ENCODE data around the gene UBE2J2. TPM values are rescaled to one million over a fixed set of nuclear protein-coding genes. Genes with fewer than 3 reads are reported as not detected.

UBE2J2 gene
- total and polyA plus RNA-seq, 4 donors = 21.0 to 30.4 (median 25.8) TPM

- no peaks in the 10 kb centered on the region for H3K9me3 ChIP-seq (ENCODE audit: control insufficient read depth in 4 of 4, low read length in 3 of 4)
- no peaks in the 10 kb centered on the region for H3K36me3 ChIP-seq (ENCODE audit: control insufficient read depth in 4 of 4, insufficient read depth in 3 of 4, low read depth in 1 of 4, low read length in 3 of 4)
- H3K4me1 ChIP-seq (ENCODE audit: control insufficient read depth in 4 of 4, insufficient read depth in 4 of 4, low read length in 3 of 4) = peaks cover 18 to 44% (median 34%) of the 10 kb centered on the region in 4 donors
- DNase-seq (ENCODE audit: low spot score) = peak; percentile 74
- WGBS = 51% methylated on average over 25 of the region's 25 CpGs
- H3K27ac ChIP-seq (ENCODE audit: low read depth in 1 of 2, low read length in 2 of 2) = peak overlapping the region; percentile 37 to 40
- H3K9ac ChIP-seq (ENCODE audit: low read depth in 1 of 2, low read length in 2 of 2) = peak overlapping the region in 1 of 2 donors; percentile 25
- TF ChIP-seq NR2F2 (IDR thresholded peaks at IDR 0.05) = no peak
- no peak overlapping the region for H3K4me3 ChIP-seq (ENCODE audit: low read depth in 1 of 3, low read length in 3 of 3)
- no peaks in the 10 kb centered on the region for H3K27me3 ChIP-seq (ENCODE audit: control insufficient read depth in 4 of 4, insufficient read depth in 4 of 4, low read length in 3 of 4)
Observed at GRCh38 chr1:1305300-1306069, 31.8 kb upstream of the UBE2J2 start.

GRCh38 chr1:1304331-1305299 lies 31.0 kb upstream of the UBE2J2 start:
- Histone ChIP-seq H3K9ac (ENCODE audit: low read depth in 1 of 2, low read length in 2 of 2) (peak overlapping the region in 1 of 2 donors; percentile 25), H3K27me3 (ENCODE audit: control insufficient read depth in 4 of 4, insufficient read depth in 4 of 4, low read length in 3 of 4) (no peaks in the 10 kb centered on the region), H3K4me3 (ENCODE audit: low read depth in 1 of 3, low read length in 3 of 3) (no peak overlapping the region), H3K27ac (ENCODE audit: low read depth in 1 of 2, low read length in 2 of 2) (peak overlapping the region; percentile 37 to 40), H3K9me3 (ENCODE audit: control insufficient read depth in 4 of 4, low read length in 3 of 4) (no peaks in the 10 kb centered on the region), H3K4me1 (ENCODE audit: control insufficient read depth in 4 of 4, insufficient read depth in 4 of 4, low read length in 3 of 4) (peaks cover 16 to 39% (median 33%) of the 10 kb centered on the region in 4 donors), H3K36me3 (ENCODE audit: control insufficient read depth in 4 of 4, insufficient read depth in 3 of 4, low read depth in 1 of 4, low read length in 3 of 4) (no peaks in the 10 kb centered on the region)
- TF ChIP-seq GABPA (IDR thresholded peaks at IDR 0.05 in 1 of 2, conservative IDR thresholded peaks at IDR 0.05 in 1 of 2) (peak in 1 of 2 donors; percentile 18), TAF1 (conservative IDR thresholded peaks at IDR 0.05) (no peak), HNF4G (IDR thresholded peaks at IDR 0.05) (no peak)
- peak; percentile 51 for DNase-seq (ENCODE audit: low spot score)
- WGBS = 44% methylated on average over 29 of the region's 29 CpGs

GRCh38 chr1:1303736-1304135 lies 30.1 kb upstream of the UBE2J2 start:
- Histone ChIP-seq H3K36me3 (ENCODE audit: control insufficient read depth in 4 of 4, insufficient read depth in 3 of 4, low read depth in 1 of 4, low read length in 3 of 4) (peaks cover 0 to under 1% (median 0%) of the 10 kb centered on the region in 4 donors), H3K27me3 (ENCODE audit: control insufficient read depth in 4 of 4, insufficient read depth in 4 of 4, low read length in 3 of 4) (no peaks in the 10 kb centered on the region), H3K27ac (ENCODE audit: low read depth in 1 of 2, low read length in 2 of 2) (no peak overlapping the region), H3K4me3 (ENCODE audit: low read depth in 1 of 3, low read length in 3 of 3) (no peak overlapping the region), H3K9me3 (ENCODE audit: control insufficient read depth in 4 of 4, low read length in 3 of 4) (no peaks in the 10 kb centered on the region), H3K9ac (ENCODE audit: low read depth in 1 of 2, low read length in 2 of 2) (no peak overlapping the region), H3K4me1 (ENCODE audit: control insufficient read depth in 4 of 4, insufficient read depth in 4 of 4, low read length in 3 of 4) (peaks cover 11 to 32% (median 28%) of the 10 kb centered on the region in 4 donors)
- TF ChIP-seq FOXA2 (IDR thresholded peaks at IDR 0.05) (no peak), MAX (IDR thresholded peaks at IDR 0.05) (no peak), CTCF (IDR thresholded peaks at IDR 0.05; ENCODE audit: low read depth, low read length, missing input control) (no peak), HNF4A (conservative IDR thresholded peaks at IDR 0.05) (no peak), YY1 (IDR thresholded peaks at IDR 0.05) (no peak), HNF4G (IDR thresholded peaks at IDR 0.05) (no peak), RXRA (IDR thresholded peaks at IDR 0.05) (no peak)
- 86% methylated on average over 13 of the region's 13 CpGs for WGBS
- DNase-seq (ENCODE audit: low spot score) = no peak
